Stomach (tissue), 19 donors: ENCODE results near the gene TFEC. TPM values are rescaled to one million over a fixed set of nuclear protein-coding genes. Genes with fewer than 3 reads are reported as not detected.

ENCODE experiments used
- DNase-seq, 2 donors: peaks; one replicate each; pipeline versions ENCODE4 v3.0.0 to v3.0.0-alpha.2; 2013 to 2019
- H3K27ac ChIP-seq, 5 donors: fragments of 200-600 bp in 4 of 5; sonication (generic) in 4 of 5; one replicate each; pipeline ENCODE4 v1.5.1; 2013 to 2019; ENCODE audit warnings: mild to moderate bottlenecking in 1 of 5, moderate library complexity in 1 of 5
- H3K27me3 ChIP-seq, 3 donors: fragments of 200-600 bp; sonication (generic); one replicate each; pipeline ENCODE4 v1.5.1; 2017 to 2019; ENCODE audit warnings: mixed run types in 1 of 3
- H3K36me3 ChIP-seq, 4 donors: fragments of 200-600 bp; sonication (generic); 1 replicate in 3 of 4; 2 replicates in 1 of 4; pipeline ENCODE4 v1.5.1; 2016 to 2019
- H3K4me1 ChIP-seq, 4 donors: fragments of 200-600 bp; sonication (generic); one replicate each; pipeline ENCODE4 v1.5.1; 2016 to 2019
- H3K4me3 ChIP-seq, 4 donors: fragments of 200-600 bp; sonication (generic) in 3 of 4; one replicate each; pipeline ENCODE4 v1.5.1; 2016 to 2019; ENCODE audit warnings: mild to moderate bottlenecking in 1 of 4
- H3K9me3 ChIP-seq, 4 donors: fragments of 200-600 bp; sonication (generic); one replicate each; pipeline ENCODE4 v1.5.1; 2016 to 2019
- CTCF ChIP-seq, 7 experiments: fragments of 450-650 bp in 4 of 7; fragments of 200-600 bp in 3 of 7; sonication (generic) in 3 of 7; IDR thresholded peaks; one replicate each; pipeline ENCODE4 v1.5.1; 2016 to 2019; ENCODE audit warnings: antibody characterized with exemption in 7 of 7, control low read depth in 2 of 7, mild to moderate bottlenecking in 1 of 7
- EP300 ChIP-seq: sonication (generic); formaldehyde crosslinking; IDR thresholded peaks from one replicate; pipeline ENCODE4 v1.6.1; 2017; ENCODE audit warnings: antibody characterized with exemption
- POLR2A ChIP-seq, 4 donors: fragments of 450-650 bp; IDR thresholded peaks; one replicate each; pipeline ENCODE4 v1.6.1; 2016; ENCODE audit warnings: antibody characterized with exemption in 4 of 4, control low read depth in 2 of 4, mild to moderate bottlenecking in 1 of 4, moderate library complexity in 1 of 4
- POLR2AphosphoS5 ChIP-seq, 3 donors: sonication (generic); formaldehyde crosslinking; IDR thresholded peaks; one replicate each; pipeline ENCODE4 v1.6.1; 2016; ENCODE audit warnings: antibody characterized with exemption in 3 of 3
- WGBS, 5 donors: extraction: QIAGEN DNeasy Blood & Tissue Kit in 3 of 5; methylation state at CpG; one replicate each; pipeline versions ENCODE4 v1.1.5 to v1.1.7; 2013 to 2018; 5-methylcytosine and 5-hydroxymethylcytosine counted together
- intact Hi-C: fragments of 100-400 bp; cut with DNase I; formaldehyde crosslinking; loops from one replicate; pipeline ENCODE4 v1.15.1; 2023; ENCODE audit warnings: low total_unique reads
- long read RNA-seq, 10 donors: transcript quantifications; one replicate each; lab custom pipeline, GENCODE V29; 2026
- polyA plus RNA-seq, 3 donors: library from polyadenylated mRNA; stranded (reverse); fragments of 200-250 nt; gene quantifications; one replicate each; pipeline ENCODE4 v1.2.3, GENCODE V29; 2013
- total RNA-seq, 5 donors: library from RNA; depleted of rRNA; stranded (reverse); fragments of >200 nt; gene quantifications; one replicate each; pipeline versions ENCODE4 v1.1.0 to v1.2.3, GENCODE V29; 2014 to 2016
- donor health status: healthy with polysubstance abuse.
- donor health status: Bipolar disorder and iron deficiency.
- donor health status: healthy.

Gene TFEC
- 10 to 100 TPM in 1 of 5 donors, 1 to 10 TPM in 2, under 1 TPM in 2; 0.45 to 28.4 (median 2.8) TPM for total RNA-seq
- polyA plus RNA-seq = 1 to 10 TPM in 1 of 3 donors, under 1 TPM in 2; 0.25 to 1.4 (median 0.76) TPM
- long read RNA-seq, donor 1 = 0 reads
- long read RNA-seq, donor 2, full-length matches to known transcripts = 1 of 1 reads
- long read RNA-seq, donor 2, partial matches to known transcripts = 0 of 1 reads
- long read RNA-seq, donor 2, other reads (novel, unspliced or antisense) = 0 of 1 reads
- long read RNA-seq, donor 3 = 0 reads
- long read RNA-seq, donor 4 = 0 reads
- long read RNA-seq, donor 5 = 0 reads
- long read RNA-seq, donor 6 = 0 reads
- long read RNA-seq, donor 7 = 0 reads
- long read RNA-seq, donor 8 = 0 reads
- long read RNA-seq, donor 9 = 0 reads
- long read RNA-seq, donor 10 = 0 reads

- H3K27me3 ChIP-seq = no peaks in the 10 kb centered on the region
- TF ChIP-seq POLR2A (IDR thresholded peaks at IDR 0.05) = no peak
- no peak for TF ChIP-seq EP300
- no peak for TF ChIP-seq CTCF (IDR thresholded peaks at IDR 0.05)
- TF ChIP-seq POLR2AphosphoS5 (IDR thresholded peaks at IDR 0.05) = no peak
- H3K4me3 ChIP-seq = peak within 1 kb of the TSS in 2 of 4 donors; percentile 13
- 16 to 40% (median 31%) methylated on average over 3 of the region's 3 CpGs for WGBS, 5 donors
- peak within 1 kb of the TSS in 1 of 5 donors; percentile 23 for H3K27ac ChIP-seq
- DNase-seq = peak in 1 of 2 donors; percentile 1
- no peaks in the 10 kb centered on the region for H3K36me3 ChIP-seq
- H3K9me3 ChIP-seq = no peaks in the 10 kb centered on the region
- intact Hi-C loops = no loop called here
- no peaks in the 10 kb centered on the region for H3K4me1 ChIP-seq
Measured at GRCh38 chr7:116030651-116031276, at the start of gene TFEC. Gene TFEC (minus strand): TSS chr7:116030763. CDS start chr7:115984441, 46,322 bp downstream.

GRCh38 chr7:116075351-116076145 lies 45.0 kb upstream of the TFEC start:
- TF ChIP-seq CTCF (IDR thresholded peaks at IDR 0.05) (no peak), POLR2AphosphoS5 (IDR thresholded peaks at IDR 0.05) (no peak), POLR2A (IDR thresholded peaks at IDR 0.05) (no peak), EP300 (no peak)
- no peaks in the 10 kb centered on the region for H3K4me1 ChIP-seq
- no peaks in the 10 kb centered on the region for H3K9me3 ChIP-seq
- WGBS, 5 donors = 74 to 89% (median 81%) methylated on average over 5 of the region's 5 CpGs
- no peak overlapping the region for H3K4me3 ChIP-seq
- H3K36me3 ChIP-seq = no peaks in the 10 kb centered on the region
- DNase-seq = peak in 1 of 2 donors; percentile 0
- intact Hi-C loops = no loop called here
- H3K27me3 ChIP-seq = no peaks in the 10 kb centered on the region
- no peak overlapping the region for H3K27ac ChIP-seq

- TF ChIP-seq POLR2A (IDR thresholded peaks at IDR 0.05) (no peak), CTCF (IDR thresholded peaks at IDR 0.05) (no peak), EP300 (no peak), POLR2AphosphoS5 (IDR thresholded peaks at IDR 0.05) (no peak)
- Histone ChIP-seq H3K27ac (no peak overlapping the region), H3K27me3 (no peaks in the 10 kb centered on the region), H3K36me3 (no peaks in the 10 kb centered on the region), H3K4me3 (no peak overlapping the region), H3K4me1 (no peaks in the 10 kb centered on the region), H3K9me3 (no peaks in the 10 kb centered on the region)
- intact Hi-C loops = no loop called here
- no peak for DNase-seq
Measured at GRCh38 chr7:116071629-116072028, 41.1 kb upstream of the TFEC start.

GRCh38 chr7:116064179-116064578 lies 33.6 kb upstream of the TFEC start:
- WGBS, 5 donors = 60 to 75% (median 63%) methylated on average over 1 of the region's 1 CpG
- intact Hi-C loops = no loop called here

More at GRCh38 chr7:116064179-116064578, 33.6 kb upstream of the TFEC start:
- no peak for DNase-seq
- Histone ChIP-seq H3K4me1 (no peaks in the 10 kb centered on the region), H3K27me3 (no peaks in the 10 kb centered on the region), H3K36me3 (no peaks in the 10 kb centered on the region), H3K9me3 (no peaks in the 10 kb centered on the region), H3K27ac (no peak overlapping the region), H3K4me3 (no peak overlapping the region)
- TF ChIP-seq POLR2A (IDR thresholded peaks at IDR 0.05) (no peak), CTCF (IDR thresholded peaks at IDR 0.05) (no peak), POLR2AphosphoS5 (IDR thresholded peaks at IDR 0.05) (no peak), EP300 (no peak)
